Neural crest cell (in vitro differentiated cells): Measurements from ENCODE around the gene OR8D1. TPM values are rescaled to one million over a fixed set of nuclear protein-coding genes. Genes with fewer than 3 reads are reported as not detected.

Experiments used
- DNase-seq: peaks from one replicate; pipeline ENCODE4 v3.0.0; 2021; ENCODE audit warnings: low read depth, mixed read lengths, low spot score
- H3K27ac Mint-ChIP-seq: one replicate; pipeline ENCODE4 v1.8.0; 2021; ENCODE audit warnings: mild to moderate bottlenecking, mixed read lengths; ENCODE audit not compliant: unreplicated experiment
- H3K27me3 Mint-ChIP-seq: 2 replicates; pipeline ENCODE4 v1.8.0; 2021; ENCODE audit warnings: low read depth, mild to moderate bottlenecking, mixed read lengths
- H3K36me3 Mint-ChIP-seq: 2 replicates; pipeline ENCODE4 v1.8.0; 2021; ENCODE audit warnings: low read depth, mild to moderate bottlenecking, mixed read lengths
- H3K4me1 Mint-ChIP-seq: 2 replicates; pipeline ENCODE4 v1.8.0; 2021; ENCODE audit warnings: mixed read lengths
- H3K4me3 Mint-ChIP-seq: one replicate; pipeline ENCODE4 v1.8.0; 2021; ENCODE audit warnings: mild to moderate bottlenecking, mixed read lengths
- H3K9me3 Mint-ChIP-seq: 2 replicates; pipeline ENCODE4 v1.8.0; 2021; ENCODE audit warnings: mixed read lengths
- CTCF ChIP-seq: fragments of 200-600 bp; sonication (generic); conservative IDR thresholded peaks from 2 replicates; pipeline ENCODE4 v1.5.0; 2021; ENCODE audit warnings: antibody characterized with exemption, mild to moderate bottlenecking
- total RNA-seq: library from RNA; stranded (reverse); gene quantifications from 2 replicates; pipeline ENCODE4 v1.2.1, GENCODE V29; 2021

The OR8D1 gene
- total RNA-seq, 1 donor from 2014 or later: not detected

GRCh38 chr11:124339396-124340141 is 25.8 kb upstream of the OR8D1 start:
- Mint-ChIP-seq H3K36me3 (no peaks in the 10 kb centered on the region), H3K27me3 (no peaks in the 10 kb centered on the region), H3K4me3 (no peak overlapping the region), H3K9me3 (peaks cover 2% of the 10 kb centered on the region), H3K4me1 (no peaks in the 10 kb centered on the region), H3K27ac (no peak overlapping the region)
- TF ChIP-seq CTCF: no peak
- no peak for DNase-seq

- H3K27ac Mint-ChIP-seq: no peak overlapping the region
- H3K36me3 Mint-ChIP-seq: no peaks in the 10 kb centered on the region
- peaks cover 3% of the 10 kb centered on the region for H3K9me3 Mint-ChIP-seq
- TF ChIP-seq CTCF: no peak
- no peak overlapping the region for H3K4me3 Mint-ChIP-seq
- no peaks in the 10 kb centered on the region for H3K4me1 Mint-ChIP-seq
- DNase-seq: no peak
- peaks cover 14% of the 10 kb centered on the region for H3K27me3 Mint-ChIP-seq
Observed at GRCh38 chr11:124331873-124332272, 18.1 kb upstream of the OR8D1 start.

GRCh38 chr11:124329787-124330478 is 16.2 kb upstream of the OR8D1 start:
- H3K36me3 Mint-ChIP-seq: no peaks in the 10 kb centered on the region
- no peak overlapping the region for H3K27ac Mint-ChIP-seq
- H3K4me3 Mint-ChIP-seq: no peak overlapping the region
- no peaks in the 10 kb centered on the region for H3K4me1 Mint-ChIP-seq
- H3K9me3 Mint-ChIP-seq: peaks cover 3% of the 10 kb centered on the region
- DNase-seq: no peak
- no peak for TF ChIP-seq CTCF
- peaks cover 16% of the 10 kb centered on the region for H3K27me3 Mint-ChIP-seq

- Mint-ChIP-seq H3K27ac (no peak overlapping the region), H3K36me3 (no peaks in the 10 kb centered on the region), H3K4me1 (no peaks in the 10 kb centered on the region), H3K9me3 (peaks cover 3% of the 10 kb centered on the region), H3K27me3 (peaks cover 23% of the 10 kb centered on the region), H3K4me3 (no peak overlapping the region)
- no peak for TF ChIP-seq CTCF
- DNase-seq: no peak
Observed at GRCh38 chr11:124327775-124328174, 14.0 kb upstream of the OR8D1 start.

- Mint-ChIP-seq H3K27me3 (peaks cover 32% of the 10 kb centered on the region), H3K27ac (no peak overlapping the region), H3K9me3 (no peaks in the 10 kb centered on the region), H3K36me3 (no peaks in the 10 kb centered on the region), H3K4me1 (no peaks in the 10 kb centered on the region), H3K4me3 (no peak overlapping the region)
- DNase-seq: no peak
- no peak for TF ChIP-seq CTCF
Observed at GRCh38 chr11:124322356-124322755, 8.6 kb upstream of the OR8D1 start.
